Sigmoid colon (tissue), 7 donors: ENCODE data around the gene SCNN1B. TPM values are rescaled to one million over a fixed set of nuclear protein-coding genes. Genes with fewer than 3 reads are reported as not detected.
A peak's percentile ranks its signal among the peaks of the same experiment; 100 is the strongest.

Experiments
- DNase-seq: peaks from one replicate; pipeline ENCODE4 v3.0.0-alpha.2; 2019
- H3K27ac ChIP-seq, 4 donors: fragments of 200-600 bp; sonication (generic); one replicate each; pipeline ENCODE4 v1.5.1; 2016 to 2019; ENCODE audit warnings: mild to moderate bottlenecking in 1 of 4
- H3K27me3 ChIP-seq, 3 donors: fragments of 200-600 bp; sonication (generic); one replicate each; pipeline ENCODE4 v1.5.1; 2019; ENCODE audit warnings: mild to moderate bottlenecking in 1 of 3
- H3K36me3 ChIP-seq, 4 donors: fragments of 200-600 bp; sonication (generic); one replicate each; pipeline ENCODE4 v1.5.1; 2016 to 2019
- H3K4me1 ChIP-seq, 4 donors: fragments of 200-600 bp; sonication (generic); one replicate each; pipeline ENCODE4 v1.5.1; 2017 to 2019
- H3K4me3 ChIP-seq, 4 donors: fragments of 200-600 bp; sonication (generic); one replicate each; pipeline ENCODE4 v1.5.1; 2017 to 2019; ENCODE audit warnings: mild to moderate bottlenecking in 2 of 4, moderate library complexity in 1 of 4
- H3K9me3 ChIP-seq, 4 donors: fragments of 200-600 bp in 3 of 4; sonication (generic) in 3 of 4; one replicate each; pipeline versions ENCODE4 v1.5.1 to v1.6.1; 2013 to 2019
- EP300 ChIP-seq, 4 donors: sonication (generic); formaldehyde crosslinking; IDR thresholded peaks; one replicate each; pipeline ENCODE4 v1.6.1; 2017; ENCODE audit warnings: antibody characterized with exemption in 4 of 4
- POLR2A ChIP-seq, 2 donors: fragments of 450-650 bp; IDR thresholded peaks; one replicate each; pipeline ENCODE4 v1.6.1; 2016; ENCODE audit warnings: antibody characterized with exemption in 2 of 2, mild to moderate bottlenecking in 2 of 2, moderate library complexity in 2 of 2
- POLR2AphosphoS5 ChIP-seq, 4 donors: sonication (generic); formaldehyde crosslinking; IDR thresholded peaks; one replicate each; pipeline ENCODE4 v1.6.1; 2017; ENCODE audit warnings: antibody characterized with exemption in 4 of 4
- WGBS, 2 donors: extraction: QIAGEN DNeasy Blood & Tissue Kit; methylation state at CpG; one replicate each; pipeline ENCODE4 v1.1.7; 2013; 5-methylcytosine and 5-hydroxymethylcytosine counted together
- intact Hi-C: fragments of 100-400 bp; cut with DNase I; formaldehyde crosslinking; loops from one replicate; pipeline ENCODE4 v1.15.1; 2023
- polyA plus RNA-seq, 3 donors: library from polyadenylated mRNA; stranded (reverse); fragments of 200-250 nt; gene quantifications; one replicate each; pipeline ENCODE4 v1.2.3, GENCODE V29; 2013
- total RNA-seq, 4 donors: library from RNA; depleted of rRNA; stranded (reverse); fragments of >200 nt; gene quantifications; one replicate each; pipeline ENCODE4 v1.1.0, GENCODE V29; 2016
- TF ChIP-seq, protein P1 (sequence below), 4 experiments: fragments of 450-650 bp in 3 of 4; fragments of 200-600 bp in 1 of 4; IDR thresholded peaks; one replicate each; pipeline ENCODE4 v1.5.1; 2016 to 2019; ENCODE audit warnings: antibody characterized with exemption in 4 of 4, mild to moderate bottlenecking in 3 of 4, moderate library complexity in 2 of 4
- donor health status: healthy with polysubstance abuse.
- donor health status: Bipolar disorder and iron deficiency.
- donor health status: healthy.

The SCNN1B gene
- total and polyA plus RNA-seq, 7 donors, result 1.7 to 212 (median 9.2) TPM

DNA sequence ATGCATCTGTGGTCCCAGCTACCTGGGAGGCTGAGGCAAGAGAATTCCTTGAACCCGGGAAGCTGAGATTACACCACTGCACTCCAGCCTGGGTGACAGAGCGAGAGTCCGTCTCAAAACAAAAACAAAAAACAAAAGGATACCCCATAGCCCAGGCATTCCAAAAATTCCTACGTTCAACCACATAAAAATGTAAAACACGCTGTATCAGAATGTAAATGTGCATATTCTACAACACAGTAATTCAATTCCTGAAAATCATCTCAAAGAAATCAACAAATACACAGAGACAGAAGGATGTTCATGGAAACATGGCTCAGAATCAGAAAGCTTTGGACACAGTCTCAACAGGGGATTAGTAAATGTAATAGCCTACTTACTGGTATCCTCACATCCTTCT is 117.9 kb downstream of the SCNN1B start:
- Histone ChIP-seq H3K4me1 (peaks cover 0 to 28% (median 21%) of the 10 kb centered on the region in 4 donors), H3K4me3 (no peak overlapping the region), H3K9me3 (no peaks in the 10 kb centered on the region), H3K27me3 (no peaks in the 10 kb centered on the region), H3K27ac (peak overlapping the region in 3 of 4 donors; percentile 20 to 60 (median 24)), H3K36me3 (peaks cover 3 to 40% (median 21%) of the 10 kb centered on the region in 4 donors)
- DNase-seq, result no peak
- WGBS, 2 donors, result 82 to 93% methylated on average over 5 of the region's 5 CpGs
- intact Hi-C loops, result loop anchor here (5.0 to 10.0 kb wide), 4 partner anchors 103 to 1065 kb away; no protein-coding TSS in a partner anchor
- TF ChIP-seq POLR2AphosphoS5 (IDR thresholded peaks at IDR 0.05), result no peak
- TF ChIP-seq POLR2A (IDR thresholded peaks at IDR 0.05), result no peak
- no peak for TF ChIP-seq EP300 (IDR thresholded peaks at IDR 0.05)
- TF ChIP-seq, protein P1, sequence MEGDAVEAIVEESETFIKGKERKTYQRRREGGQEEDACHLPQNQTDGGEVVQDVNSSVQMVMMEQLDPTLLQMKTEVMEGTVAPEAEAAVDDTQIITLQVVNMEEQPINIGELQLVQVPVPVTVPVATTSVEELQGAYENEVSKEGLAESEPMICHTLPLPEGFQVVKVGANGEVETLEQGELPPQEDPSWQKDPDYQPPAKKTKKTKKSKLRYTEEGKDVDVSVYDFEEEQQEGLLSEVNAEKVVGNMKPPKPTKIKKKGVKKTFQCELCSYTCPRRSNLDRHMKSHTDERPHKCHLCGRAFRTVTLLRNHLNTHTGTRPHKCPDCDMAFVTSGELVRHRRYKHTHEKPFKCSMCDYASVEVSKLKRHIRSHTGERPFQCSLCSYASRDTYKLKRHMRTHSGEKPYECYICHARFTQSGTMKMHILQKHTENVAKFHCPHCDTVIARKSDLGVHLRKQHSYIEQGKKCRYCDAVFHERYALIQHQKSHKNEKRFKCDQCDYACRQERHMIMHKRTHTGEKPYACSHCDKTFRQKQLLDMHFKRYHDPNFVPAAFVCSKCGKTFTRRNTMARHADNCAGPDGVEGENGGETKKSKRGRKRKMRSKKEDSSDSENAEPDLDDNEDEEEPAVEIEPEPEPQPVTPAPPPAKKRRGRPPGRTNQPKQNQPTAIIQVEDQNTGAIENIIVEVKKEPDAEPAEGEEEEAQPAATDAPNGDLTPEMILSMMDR (IDR thresholded peaks at IDR 0.05), result no peak

DNA sequence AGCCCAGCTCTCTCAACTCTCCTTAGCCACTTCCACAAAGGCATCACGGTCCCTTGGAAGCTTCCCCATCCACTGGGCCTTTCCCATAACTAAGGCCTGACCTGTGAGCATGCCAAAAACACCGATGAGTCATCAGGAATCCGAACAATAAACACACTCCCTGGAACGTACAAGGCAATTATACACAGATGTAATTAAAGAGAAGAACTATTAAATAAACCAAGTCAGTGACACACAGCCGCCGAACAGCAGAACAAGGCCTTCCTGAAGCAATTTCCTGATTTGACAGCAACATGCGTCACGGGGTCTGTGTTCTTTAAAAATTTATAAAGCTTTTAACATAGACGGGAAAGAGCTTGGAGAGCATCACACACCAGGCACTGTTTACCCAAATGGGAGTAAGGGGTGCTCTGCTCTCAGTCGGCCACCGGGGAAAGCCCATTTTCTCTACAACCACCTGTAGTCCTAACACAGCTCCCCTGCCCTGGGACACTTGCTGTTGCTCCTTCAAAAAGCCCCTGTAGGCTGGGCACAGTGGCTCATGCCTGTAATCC is 121.5 kb downstream of the SCNN1B start:
- no peaks in the 10 kb centered on the region for H3K9me3 ChIP-seq
- peaks cover 0 to 9% (median 0%) of the 10 kb centered on the region in 4 donors for H3K36me3 ChIP-seq
- peak overlapping the region; percentile 88 to 96 (median 94) for H3K27ac ChIP-seq
- TF ChIP-seq EP300 (IDR thresholded peaks at IDR 0.05), result peak; percentile 76 to 98 (median 94)
- TF ChIP-seq POLR2A (IDR thresholded peaks at IDR 0.05), result no peak
- peak; percentile 81 to 96 (median 90) for TF ChIP-seq POLR2AphosphoS5 (IDR thresholded peaks at IDR 0.05)
- TF ChIP-seq, protein P1 (IDR thresholded peaks at IDR 0.05), result no peak
- intact Hi-C loops, result loop anchor here (5.0 to 10.0 kb wide), 4 partner anchors 106 to 1069 kb away; no protein-coding TSS in a partner anchor
- WGBS, 2 donors, result 9 to 46% methylated on average over 11 of the region's 11 CpGs
- no peak overlapping the region for H3K4me3 ChIP-seq
- DNase-seq, result peak; percentile 97
- peaks cover 0 to 34% (median 25%) of the 10 kb centered on the region in 4 donors for H3K4me1 ChIP-seq
- H3K27me3 ChIP-seq, result no peaks in the 10 kb centered on the region

DNA sequence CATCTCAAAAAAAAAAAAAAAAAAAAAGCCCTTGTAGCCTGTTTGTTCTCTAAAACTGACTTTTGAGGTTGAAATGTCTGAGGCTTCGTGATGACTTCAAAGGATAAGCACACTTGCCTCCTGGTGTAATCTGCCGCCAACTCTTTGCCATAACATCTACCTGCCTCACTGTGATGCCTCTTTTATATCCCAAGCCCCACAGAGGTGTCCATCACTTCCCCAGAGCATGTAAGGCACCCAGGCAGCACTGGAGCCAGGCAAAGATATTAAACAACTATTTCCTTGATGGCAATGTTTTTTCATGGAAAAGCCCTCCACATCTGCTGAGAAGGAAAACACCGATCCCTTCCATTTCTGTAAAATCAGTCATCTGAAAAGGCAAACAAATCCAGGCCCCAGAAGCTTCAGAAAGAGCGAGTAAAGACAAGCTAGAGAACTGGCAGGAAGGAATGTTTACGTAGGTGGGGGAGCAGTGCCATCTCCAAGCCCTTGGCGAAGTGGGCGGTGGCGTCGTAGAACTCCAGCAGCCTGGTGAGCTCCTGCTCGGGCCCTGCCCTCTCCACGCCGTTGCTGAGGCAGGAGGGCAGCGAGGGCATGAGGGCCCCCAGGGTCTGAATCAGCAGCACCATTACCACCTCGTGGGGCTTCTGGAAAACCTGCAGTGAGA is 122.3 kb downstream of the SCNN1B start:
- peak; percentile 89 for DNase-seq
- intact Hi-C loops, result loop anchor here (5.0 to 10.0 kb wide), 4 partner anchors 107 to 1070 kb away; no protein-coding TSS in a partner anchor
- Histone ChIP-seq H3K36me3 (peaks cover 0 to 12% (median 0%) of the 10 kb centered on the region in 4 donors), H3K4me1 (peaks cover 0 to 34% (median 25%) of the 10 kb centered on the region in 4 donors), H3K9me3 (no peaks in the 10 kb centered on the region), H3K4me3 (no peak overlapping the region), H3K27ac (peak overlapping the region; percentile 88 to 96 (median 94)), H3K27me3 (no peaks in the 10 kb centered on the region)
- TF ChIP-seq POLR2A (IDR thresholded peaks at IDR 0.05) (no peak), POLR2AphosphoS5 (IDR thresholded peaks at IDR 0.05) (peak in 3 of 4 donors; percentile 19 to 50 (median 39)), EP300 (IDR thresholded peaks at IDR 0.05) (peak in 1 of 4 donors; percentile 48)
- TF ChIP-seq, protein P1 (IDR thresholded peaks at IDR 0.05), result no peak
- WGBS, 2 donors, result 34 to 72% methylated on average over 14 of the region's 14 CpGs

DNA sequence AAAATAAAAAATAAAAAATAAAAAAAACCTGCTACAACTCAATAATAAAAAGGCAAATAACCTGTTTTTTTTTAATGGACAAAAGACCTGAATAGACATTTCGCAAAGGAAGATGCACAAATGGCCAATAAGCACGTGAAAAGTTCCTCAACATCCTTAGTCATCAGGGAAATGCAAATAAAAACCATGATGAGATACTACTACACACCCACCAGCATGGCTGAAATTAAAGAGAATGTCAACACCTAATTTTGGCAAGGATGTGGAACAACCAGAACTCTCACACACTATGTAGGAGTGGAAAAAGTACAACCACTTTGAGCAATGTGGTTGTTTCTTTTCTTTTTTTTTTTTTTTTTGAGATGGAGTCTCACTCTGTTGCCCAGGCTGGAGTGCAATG is 126.2 kb downstream of the SCNN1B start:
- intact Hi-C loops, result loop anchor here (10.0 kb wide), 1 partner anchor 1074 kb away; no protein-coding TSS in a partner anchor
- no peaks in the 10 kb centered on the region for H3K9me3 ChIP-seq
- no peak overlapping the region for H3K27ac ChIP-seq
- TF ChIP-seq POLR2AphosphoS5 (IDR thresholded peaks at IDR 0.05) (no peak), EP300 (IDR thresholded peaks at IDR 0.05) (no peak), POLR2A (IDR thresholded peaks at IDR 0.05) (no peak)
- TF ChIP-seq, protein P1 (IDR thresholded peaks at IDR 0.05), result no peak
- H3K27me3 ChIP-seq, result no peaks in the 10 kb centered on the region
- WGBS, 2 donors, result 63 to 73% methylated on average over 2 of the region's 2 CpGs
- no peak for DNase-seq
- H3K36me3 ChIP-seq, result peaks cover 8 to 49% (median 16%) of the 10 kb centered on the region in 4 donors
- no peak overlapping the region for H3K4me3 ChIP-seq
- H3K4me1 ChIP-seq, result peaks cover 0 to 21% (median 17%) of the 10 kb centered on the region in 4 donors

Other genes starting within 250 kb of the SCNN1B start
- gene USP31, start 152.8 kb upstream of the SCNN1B start, total RNA-seq, result 10 to 100 TPM; 12.7 to 21.0 (median 16.7) TPM
- 1 to 10 TPM in 2 of 3 donors, under 1 TPM in 1; 0.60 to 4.0 (median 2.3) TPM for gene USP31, start 152.8 kb upstream of the SCNN1B start, polyA plus RNA-seq
- gene SCNN1G, start 119.6 kb upstream of the SCNN1B start, total RNA-seq, result under 1 TPM in 2 of 4 donors, not detected in 2; under 0.01 to 0.16 TPM
- gene SCNN1G, start 119.6 kb upstream of the SCNN1B start, polyA plus RNA-seq, result 10 to 100 TPM in 1 of 3 donors, 1 to 10 TPM in 2; 3.0 to 36.2 (median 9.2) TPM
- 10 to 100 TPM; 12.0 to 25.5 (median 13.9) TPM for gene COG7, start 150.9 kb downstream of the SCNN1B start, total RNA-seq
- gene COG7, start 150.9 kb downstream of the SCNN1B start, polyA plus RNA-seq, result 10 to 100 TPM; 17.4 to 26.0 (median 19.4) TPM
- 10 to 100 TPM; 29.1 to 55.7 (median 34.7) TPM for gene GGA2, start 208.2 kb downstream of the SCNN1B start, total RNA-seq
- 10 to 100 TPM; 13.2 to 36.1 (median 15.3) TPM for gene GGA2, start 208.2 kb downstream of the SCNN1B start, polyA plus RNA-seq